Transverse colon (tissue), 4 donors: ENCODE results near the gene FAM25G. TPM values are rescaled to one million over a fixed set of nuclear protein-coding genes. Genes with fewer than 3 reads are reported as not detected.

Experiments
- DNase-seq: peaks from one replicate; pipeline ENCODE4 v3.0.0-alpha.2; 2019
- H3K27ac ChIP-seq, 4 donors: fragments of 200-600 bp; sonication (generic); 2 replicates each; pipeline ENCODE4 v1.5.1; 2016 to 2018; ENCODE audit warnings: inconsistent platforms in 4 of 4
- H3K27me3 ChIP-seq: fragments of 200-600 bp; sonication (generic); 2 replicates; pipeline ENCODE4 v1.5.1; 2017; ENCODE audit warnings: inconsistent platforms
- H3K36me3 ChIP-seq, 4 donors: fragments of 200-600 bp; sonication (generic); 2 replicates each; pipeline ENCODE4 v1.5.1; 2017 to 2019; ENCODE audit warnings: inconsistent platforms in 4 of 4
- H3K4me1 ChIP-seq, 4 donors: fragments of 200-600 bp; sonication (generic); 2 replicates each; pipeline ENCODE4 v1.5.1; 2017 to 2020; ENCODE audit warnings: inconsistent platforms in 4 of 4
- H3K4me3 ChIP-seq, 4 donors: fragments of 200-600 bp; sonication (generic); 1 replicate in 1 of 4; 2 replicates in 3 of 4; pipeline versions ENCODE4 v1.5.1 to v1.6.1; 2017 to 2019; ENCODE audit warnings: inconsistent platforms in 4 of 4
- H3K9me3 ChIP-seq, 2 donors: fragments of 200-600 bp; sonication (generic); 2 replicates each; pipeline ENCODE4 v1.5.1; 2017 to 2019; ENCODE audit warnings: inconsistent platforms in 2 of 2
- CTCF ChIP-seq, 5 experiments: fragments of 200-600 bp in 3 of 5; fragments of 450-650 bp in 2 of 5; sonication (generic) in 3 of 5; IDR thresholded peaks; 1 replicate in 2 of 5; 2 replicates in 3 of 5; pipeline ENCODE4 v1.5.1; 2016 to 2017; ENCODE audit warnings: antibody characterized with exemption in 5 of 5, inconsistent platforms in 3 of 5, mild to moderate bottlenecking in 2 of 5, moderate library complexity in 1 of 5
- EP300 ChIP-seq: sonication (generic); formaldehyde crosslinking; IDR thresholded peaks from one replicate; pipeline ENCODE4 v1.6.1; 2017; ENCODE audit warnings: antibody characterized with exemption, low read depth
- POLR2A ChIP-seq: fragments of 450-650 bp; IDR thresholded peaks from one replicate; pipeline ENCODE4 v1.6.1; 2016; ENCODE audit warnings: antibody characterized with exemption, mild to moderate bottlenecking, moderate library complexity
- POLR2AphosphoS5 ChIP-seq, 3 donors: sonication (generic); formaldehyde crosslinking; IDR thresholded peaks; one replicate each; pipeline ENCODE4 v1.6.1; 2016; ENCODE audit warnings: antibody characterized with exemption in 3 of 3
- WGBS, 2 donors: methylation state at CpG; one replicate each; pipeline ENCODE4 v1.1.5; 2018; ENCODE audit warnings: low coverage in 1 of 2; 5-methylcytosine and 5-hydroxymethylcytosine counted together
- in situ Hi-C, 4 donors: fragments of 200-750 bp; cut with MboI; loops; one replicate each; pipeline versions ENCODE4 v1.15.0 to v1.15.1; 2017; ENCODE audit warnings: low sequenced_read_pairs in 3 of 4, low pct_ligation_motif_present in 1 of 4, low pct_unique_long_range_greater_than_20kb in 1 of 4
- intact Hi-C: fragments of 100-400 bp; cut with DNase I; formaldehyde crosslinking; loops from one replicate; pipeline ENCODE4 v1.15.1; 2023; ENCODE audit warnings: low total_unique reads
- total RNA-seq, 4 donors: library from RNA; depleted of rRNA; stranded (reverse); fragments of >200 nt; gene quantifications; one replicate each; pipeline ENCODE4 v1.1.0, GENCODE V29; 2016

Gene FAM25G
- total RNA-seq, 4 donors from 2014 or later, result not detected

DNA sequence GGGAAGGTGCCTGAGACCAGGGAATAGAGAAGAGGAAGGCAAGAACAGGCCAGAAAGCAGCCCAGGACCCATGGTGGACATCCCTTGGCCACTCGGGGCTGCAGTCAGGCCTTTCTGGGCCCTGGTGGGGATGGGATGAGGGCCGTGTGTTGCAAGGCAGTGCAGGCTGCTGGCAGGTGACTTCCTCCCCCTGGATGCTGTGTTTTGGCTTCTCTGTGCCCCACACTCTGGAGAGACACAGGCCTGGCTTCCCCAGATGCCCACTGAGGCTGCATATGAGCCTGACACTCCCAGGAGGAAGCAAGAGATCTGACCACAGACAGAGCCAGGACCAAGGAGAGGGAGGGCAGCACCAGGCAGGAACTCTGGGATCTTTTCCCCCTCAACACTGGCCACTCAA lies 47.5 kb downstream of the FAM25G start:
- H3K27me3 ChIP-seq, result no peaks in the 10 kb centered on the region
- TF ChIP-seq POLR2AphosphoS5 (IDR thresholded peaks at IDR 0.05) (no peak), POLR2A (no peak), EP300 (no peak), CTCF (IDR thresholded peaks at IDR 0.05) (no peak)
- no peaks in the 10 kb centered on the region for H3K36me3 ChIP-seq
- WGBS, 2 donors, result 41% methylated on average over 2 of the region's 2 CpGs; no CpG with 5 or more reads in 1 of the 2 donors
- no peak for DNase-seq
- intact Hi-C loops, result no loop called here
- H3K4me1 ChIP-seq, result no peaks in the 10 kb centered on the region
- in situ Hi-C loops, result no loop called here
- no peak overlapping the region for H3K4me3 ChIP-seq
- H3K27ac ChIP-seq, result no peak overlapping the region
- peaks cover 0 to 17% of the 10 kb centered on the region in 2 donors for H3K9me3 ChIP-seq

- DNase-seq, result no peak
- no peak overlapping the region for H3K4me3 ChIP-seq
- 79 to 80% methylated on average over 1 to 2 of the region's 2 CpGs for WGBS, 2 donors
- no peaks in the 10 kb centered on the region for H3K4me1 ChIP-seq
- H3K9me3 ChIP-seq, result peaks cover 0 to 17% of the 10 kb centered on the region in 2 donors
- H3K36me3 ChIP-seq, result no peaks in the 10 kb centered on the region
- intact Hi-C loops (no loop called here), in situ Hi-C loops (no loop called here)
- no peak for TF ChIP-seq POLR2AphosphoS5 (IDR thresholded peaks at IDR 0.05)
- no peak for TF ChIP-seq CTCF (IDR thresholded peaks at IDR 0.05)
- no peak for TF ChIP-seq EP300
- TF ChIP-seq POLR2A, result no peak
- no peaks in the 10 kb centered on the region for H3K27me3 ChIP-seq
- no peak overlapping the region for H3K27ac ChIP-seq
Measured at GRCh38 chr10:47443145-47443544, 48.4 kb downstream of the FAM25G start.

DNA sequence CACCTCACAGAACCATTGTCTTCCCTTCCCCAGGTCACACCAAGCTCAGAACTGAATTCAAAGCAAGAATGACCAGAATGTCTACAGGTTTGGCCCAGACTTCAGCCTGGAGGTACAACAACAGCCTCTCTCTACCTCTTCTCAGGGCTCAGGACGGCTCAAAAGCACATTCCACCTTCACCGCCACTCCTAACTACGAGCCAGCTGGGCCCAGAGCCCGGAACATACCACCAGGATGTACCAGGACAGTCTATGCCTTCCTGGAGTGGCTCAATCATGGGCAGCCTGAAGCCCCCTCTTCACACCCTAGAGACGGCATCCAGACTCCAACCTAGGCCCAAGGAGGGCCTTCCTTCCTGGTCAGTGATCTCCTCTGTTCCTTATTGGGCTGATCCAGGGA lies 49.1 kb downstream of the FAM25G start:
- H3K36me3 ChIP-seq, result no peaks in the 10 kb centered on the region
- 82% methylated on average over 5 of the region's 5 CpGs; no CpG with 5 or more reads in 1 of the 2 donors for WGBS, 2 donors
- no peaks in the 10 kb centered on the region for H3K4me1 ChIP-seq
- intact Hi-C loops (no loop called here), in situ Hi-C loops (no loop called here)
- no peak overlapping the region for H3K27ac ChIP-seq
- no peaks in the 10 kb centered on the region for H3K27me3 ChIP-seq
- H3K9me3 ChIP-seq, result peaks cover 0 to 17% of the 10 kb centered on the region in 2 donors
- no peak for DNase-seq
- TF ChIP-seq POLR2A (no peak), POLR2AphosphoS5 (IDR thresholded peaks at IDR 0.05) (no peak), CTCF (IDR thresholded peaks at IDR 0.05) (no peak), EP300 (no peak)
- no peak overlapping the region for H3K4me3 ChIP-seq

GRCh38 chr10:47441938-47442337 lies 49.6 kb downstream of the FAM25G start:
- Histone ChIP-seq H3K4me1 (no peaks in the 10 kb centered on the region), H3K9me3 (peaks cover 0 to 17% of the 10 kb centered on the region in 2 donors), H3K4me3 (no peak overlapping the region), H3K27ac (no peak overlapping the region), H3K27me3 (no peaks in the 10 kb centered on the region), H3K36me3 (no peaks in the 10 kb centered on the region)
- intact Hi-C loops, result no loop called here
- 50 to 59% methylated on average over 1 to 4 of the region's 4 CpGs for WGBS, 2 donors
- TF ChIP-seq POLR2A, result no peak
- TF ChIP-seq EP300, result no peak
- TF ChIP-seq POLR2AphosphoS5 (IDR thresholded peaks at IDR 0.05), result no peak
- TF ChIP-seq CTCF (IDR thresholded peaks at IDR 0.05), result no peak
- in situ Hi-C loops, result no loop called here
- no peak for DNase-seq
